HPDE6-E6E7 (cell line): ENCODE data around the gene KREMEN1.
"Not testable (repeated sequence)": the region's sequence is repeated elsewhere in the genome, so short reads cannot be mapped to it uniquely, and the experiment has no call there.

Experiments used
- DNase-seq: peaks from one replicate; pipeline ENCODE4 v3.0.0; 2011; ENCODE audit warnings: missing footprints; ENCODE audit errors: extremely low spot score

KREMEN1 gene

DNA sequence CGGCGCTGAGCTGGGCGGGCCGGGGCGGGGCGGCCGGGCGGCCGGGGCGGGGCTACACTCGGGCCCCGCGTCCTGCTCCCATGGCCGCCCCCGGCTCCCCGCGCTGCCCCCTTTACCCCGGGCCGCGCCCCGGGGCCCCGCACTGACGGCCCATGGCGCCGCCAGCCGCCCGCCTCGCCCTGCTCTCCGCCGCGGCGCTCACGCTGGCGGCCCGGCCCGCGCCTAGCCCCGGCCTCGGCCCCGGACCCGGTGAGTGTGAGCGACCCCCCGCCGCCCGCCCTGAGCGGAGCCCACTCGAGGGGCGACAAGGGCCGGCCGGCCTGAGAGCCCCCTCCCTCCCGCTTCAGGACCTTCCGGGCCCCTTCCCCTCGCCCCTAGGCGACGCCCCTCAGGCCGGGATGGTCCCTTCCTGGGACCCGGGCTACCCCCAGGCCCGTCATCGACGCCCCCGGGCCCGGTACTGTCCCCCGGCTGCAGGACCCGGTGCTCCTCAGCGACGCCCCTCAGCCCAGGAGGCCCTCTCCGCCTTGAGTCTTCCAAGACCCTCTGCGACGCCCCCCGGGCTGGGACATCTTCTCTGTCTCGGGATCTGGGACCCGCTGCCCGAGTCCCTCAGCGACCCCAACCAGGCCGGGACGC is at the start of gene KREMEN1:
Gene KREMEN1 (plus strand): TSS at position 57 of the 639 bp plus-strand sequence. CDS start 96 bp downstream, at position 153.
- DNase-seq, result no peak

- DNase-seq, result no peak
Observed at GRCh38 chr22:29023172-29023796, 49.6 kb upstream of the KREMEN1 start.

DNA sequence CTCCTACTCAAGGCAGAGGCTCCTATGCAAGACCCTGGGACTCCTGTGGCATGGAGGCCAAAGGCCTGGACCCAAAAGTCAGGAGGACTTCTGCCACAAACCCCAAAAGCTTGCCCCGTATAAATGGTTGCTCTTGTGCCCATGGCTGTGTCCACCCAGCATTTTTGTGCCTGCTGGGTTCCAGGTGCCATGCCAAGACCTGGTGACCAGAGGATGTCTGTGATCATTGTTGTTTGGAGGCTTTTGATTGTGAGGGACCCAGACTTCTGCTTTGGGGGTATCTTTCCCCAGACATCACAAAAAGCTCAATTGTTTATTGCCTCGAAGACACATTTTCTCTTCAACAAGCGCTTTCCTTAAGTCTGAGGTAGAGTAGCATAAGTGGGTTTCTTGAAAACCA is 46.3 kb upstream of the KREMEN1 start:
- DNase-seq, result no peak

DNA sequence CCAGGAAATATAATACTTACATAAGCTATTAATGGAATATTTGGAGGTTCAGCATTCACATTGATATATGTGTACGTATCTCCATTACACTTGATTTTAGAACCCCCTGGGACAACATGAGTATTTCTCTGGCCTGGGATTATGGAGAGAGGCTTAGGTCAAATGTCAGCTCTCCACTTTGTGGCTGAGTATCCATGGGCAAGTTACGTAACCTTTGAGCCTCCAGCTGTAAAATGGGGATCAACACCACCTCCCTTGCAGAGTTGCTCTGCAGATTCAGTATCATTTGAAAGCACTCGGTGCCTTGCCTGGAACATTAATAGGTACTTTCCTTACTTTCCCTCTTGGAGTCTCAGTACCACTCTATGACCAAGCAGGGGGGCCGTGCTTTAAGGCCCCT is 44.4 kb upstream of the KREMEN1 start:
- no peak for DNase-seq

GRCh38 chr22:29029202-29030000 is 43.4 kb upstream of the KREMEN1 start:
- no peak for DNase-seq

DNA sequence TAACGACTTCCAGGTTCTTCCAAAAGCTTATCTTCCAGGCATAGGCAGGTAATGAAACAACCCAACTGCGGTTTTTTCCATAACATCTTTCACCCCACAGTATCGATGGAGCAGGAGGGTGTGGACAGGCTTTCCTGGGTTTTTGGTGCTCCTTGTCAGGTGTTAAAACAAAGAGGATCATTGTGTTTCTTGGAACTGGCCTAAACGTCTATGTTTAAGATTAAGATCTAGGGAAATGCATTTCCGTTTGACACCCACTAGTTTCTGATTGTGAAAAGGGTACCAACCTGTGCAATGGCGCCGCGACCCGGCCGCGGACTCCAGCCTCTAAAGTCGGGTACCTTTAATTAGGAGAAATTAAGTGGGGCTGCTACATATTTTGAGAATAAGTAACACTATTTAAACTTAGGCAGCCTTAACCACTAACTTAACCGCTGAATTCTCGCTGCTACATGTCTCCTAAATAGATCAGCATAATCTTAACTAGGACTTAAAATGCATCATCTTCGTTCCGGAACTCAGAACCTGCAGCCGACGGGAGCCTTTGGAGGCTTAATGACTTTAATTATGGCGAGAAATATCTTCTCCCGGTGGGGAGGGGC is 42.7 kb upstream of the KREMEN1 start:
- peak; percentile 9 for DNase-seq

GRCh38 chr22:29030618-29031226 is 42.1 kb upstream of the KREMEN1 start:
- peak; percentile 58 for DNase-seq

- peak; percentile 59 for DNase-seq
Observed at GRCh38 chr22:29031227-29032011, 41.4 kb upstream of the KREMEN1 start.

- no peak for DNase-seq
Observed at GRCh38 chr22:29032014-29032475, 40.8 kb upstream of the KREMEN1 start.

- DNase-seq, result no peak
Observed at GRCh38 chr22:29032584-29032983, 40.3 kb upstream of the KREMEN1 start.

DNA sequence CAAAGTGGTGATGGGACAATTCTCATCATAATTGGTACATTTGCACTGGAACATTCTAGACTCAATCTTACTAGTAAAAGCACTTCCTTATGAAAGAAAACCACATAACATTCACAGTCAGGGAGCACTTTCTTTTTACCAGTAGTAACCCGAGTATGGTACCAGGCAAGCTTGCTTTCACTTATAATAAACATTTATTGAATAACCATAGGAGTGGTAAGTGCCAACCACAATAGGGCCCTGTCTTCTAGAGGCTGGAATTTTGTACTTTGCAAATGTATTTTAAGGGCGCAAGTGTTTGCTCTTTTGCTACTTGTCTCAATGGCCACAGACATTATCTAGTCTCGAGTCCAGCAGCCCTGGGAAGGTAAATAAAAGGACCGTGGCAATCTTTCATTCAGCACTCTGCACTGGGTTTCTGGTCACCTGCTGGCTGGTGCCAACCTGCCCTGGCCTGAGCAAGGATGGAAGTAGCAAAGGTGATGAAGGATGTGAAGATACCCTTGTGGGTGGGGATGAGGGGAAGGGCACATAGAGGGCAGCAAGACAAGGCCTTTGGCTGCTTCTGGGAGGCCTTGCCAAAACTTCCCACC is 35.4 kb upstream of the KREMEN1 start:
- no peak for DNase-seq

DNA sequence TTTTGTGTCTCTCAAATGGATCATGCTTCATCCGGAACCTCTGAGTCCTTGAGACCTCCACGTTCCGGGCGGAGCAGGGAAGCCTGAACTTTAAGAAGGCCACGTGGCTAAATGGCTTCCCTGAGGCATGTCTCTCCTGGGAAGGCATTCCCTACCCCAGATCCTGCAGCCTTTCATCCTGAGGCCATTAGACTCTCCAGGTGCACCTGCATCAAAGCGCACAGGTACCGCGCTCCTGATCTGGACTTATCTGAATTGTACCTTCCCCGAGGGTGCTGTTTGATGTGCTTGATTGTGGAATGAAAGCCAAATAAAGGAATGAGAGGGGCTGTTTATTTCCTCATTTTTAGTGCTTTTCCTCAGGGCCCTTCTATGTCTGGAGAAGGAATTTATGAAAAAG is 33.7 kb upstream of the KREMEN1 start:
- no peak for DNase-seq

DNA sequence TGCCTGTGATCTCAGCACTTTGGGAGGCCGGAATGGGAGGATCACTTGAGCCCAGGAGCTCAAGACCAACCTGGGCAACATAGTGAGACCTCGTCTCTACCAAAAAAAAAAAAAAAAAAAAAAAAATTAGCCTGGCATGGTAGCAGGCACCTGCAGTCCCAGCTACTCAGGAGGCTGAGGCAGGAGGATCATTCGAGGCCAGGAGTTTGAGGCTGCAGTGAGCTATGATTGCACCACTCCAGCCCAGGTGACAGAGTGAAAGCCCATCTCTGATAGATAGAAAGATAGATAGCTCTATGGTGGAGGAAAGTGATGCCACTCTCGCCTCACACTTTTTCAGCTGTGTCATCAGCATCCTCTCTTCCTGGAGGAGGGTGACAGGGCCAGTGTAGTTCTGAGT is 33.2 kb upstream of the KREMEN1 start:
- not testable (repeated sequence) for DNase-seq

GRCh38 chr22:29040385-29041275 is 32.2 kb upstream of the KREMEN1 start:
- peak; percentile 33 for DNase-seq

DNA sequence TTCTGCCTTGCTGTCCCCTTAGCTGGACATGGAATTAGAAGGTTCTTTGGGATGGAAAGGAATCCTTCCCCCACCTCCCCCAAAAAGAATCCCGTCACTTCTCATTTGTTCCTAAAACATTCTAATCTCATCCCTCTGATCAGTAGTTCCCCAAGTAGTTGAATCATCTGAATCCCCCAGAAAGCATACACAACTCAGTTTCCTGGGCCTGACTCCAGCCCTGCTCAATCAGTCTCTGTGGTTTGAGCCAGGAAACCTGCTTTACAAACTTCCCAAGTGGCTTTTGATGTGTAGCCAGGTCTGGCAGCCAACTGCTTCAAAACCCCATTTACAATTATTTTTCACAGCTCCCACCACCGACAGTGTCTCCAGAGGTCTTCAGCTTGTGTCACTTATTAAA is 31.4 kb upstream of the KREMEN1 start:
- DNase-seq, result no peak

DNA sequence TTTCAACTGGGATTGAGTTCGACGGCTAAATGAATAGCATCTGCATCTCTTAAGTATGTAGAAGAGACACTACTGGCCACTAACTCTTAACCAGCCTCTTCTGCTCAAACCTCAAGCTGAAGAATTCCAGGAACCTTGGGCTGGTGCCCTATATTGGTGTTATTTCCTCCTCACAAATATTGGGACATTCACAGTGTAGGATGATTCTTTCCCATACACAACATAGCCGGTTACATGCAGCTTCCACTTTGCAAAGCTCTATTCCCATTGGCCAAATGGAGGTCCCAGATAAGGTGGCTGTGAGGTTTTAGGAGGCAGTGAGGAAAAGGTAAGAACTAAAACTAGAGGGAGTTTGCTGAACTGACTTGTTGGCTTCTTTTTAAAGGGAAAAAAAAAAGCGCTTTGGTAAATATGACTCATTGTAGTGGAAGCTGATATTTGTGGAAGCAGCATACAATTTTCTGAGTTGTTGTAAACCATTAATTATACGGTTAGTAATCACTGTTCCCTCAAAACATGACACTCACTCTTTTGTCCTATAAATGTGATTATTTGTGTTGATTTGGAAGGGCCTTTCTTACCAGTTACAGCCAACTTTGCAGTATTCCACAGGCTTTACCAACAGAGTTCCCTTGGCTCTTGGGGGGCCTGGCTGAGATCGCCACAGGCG is 28.8 kb upstream of the KREMEN1 start:
- no peak for DNase-seq

GRCh38 chr22:29044657-29045176 is 28.1 kb upstream of the KREMEN1 start:
- DNase-seq, result peak; percentile 48

DNA sequence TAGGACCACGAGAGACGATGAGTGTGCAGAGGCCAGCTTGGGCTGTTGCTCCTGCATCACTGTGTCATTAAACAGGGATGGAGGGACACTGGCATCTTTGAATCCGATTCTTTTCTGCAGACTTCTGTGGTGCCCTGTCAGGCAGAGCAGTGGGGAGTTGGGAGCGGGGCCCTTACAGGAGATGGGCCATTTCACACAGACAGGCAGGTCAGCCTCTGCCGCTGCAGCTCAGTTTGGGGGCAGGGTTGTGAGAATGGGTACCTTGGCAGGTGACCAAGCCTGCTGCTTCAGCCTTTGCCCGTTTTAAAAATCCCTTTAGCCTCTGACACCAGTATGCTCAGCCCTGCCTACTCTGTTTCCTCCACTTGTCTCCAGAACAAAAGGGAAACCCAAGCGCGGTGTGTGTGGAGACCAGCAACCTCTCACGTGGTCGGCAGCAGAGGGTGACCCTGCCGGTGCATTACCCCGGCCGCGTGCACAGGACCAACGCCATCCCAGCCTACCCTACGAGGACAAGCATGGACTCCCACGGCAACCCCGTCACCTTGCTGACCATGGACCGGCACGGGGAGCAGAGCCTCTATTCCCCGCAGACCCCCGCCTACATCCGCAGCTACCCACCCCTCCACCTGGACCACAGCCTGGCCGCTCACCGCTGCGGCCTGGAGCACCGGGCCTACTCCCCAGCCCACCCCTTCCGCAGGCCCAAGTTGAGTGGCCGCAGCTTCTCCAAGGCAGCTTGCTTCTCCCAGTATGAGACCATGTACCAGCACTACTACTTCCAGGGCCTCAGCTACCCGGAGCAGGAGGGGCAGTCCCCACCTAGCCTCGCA is 23.8 kb upstream of the KREMEN1 start:
- DNase-seq, result no peak
